ENCODE results near the gene UBQLN4.

DNA sequence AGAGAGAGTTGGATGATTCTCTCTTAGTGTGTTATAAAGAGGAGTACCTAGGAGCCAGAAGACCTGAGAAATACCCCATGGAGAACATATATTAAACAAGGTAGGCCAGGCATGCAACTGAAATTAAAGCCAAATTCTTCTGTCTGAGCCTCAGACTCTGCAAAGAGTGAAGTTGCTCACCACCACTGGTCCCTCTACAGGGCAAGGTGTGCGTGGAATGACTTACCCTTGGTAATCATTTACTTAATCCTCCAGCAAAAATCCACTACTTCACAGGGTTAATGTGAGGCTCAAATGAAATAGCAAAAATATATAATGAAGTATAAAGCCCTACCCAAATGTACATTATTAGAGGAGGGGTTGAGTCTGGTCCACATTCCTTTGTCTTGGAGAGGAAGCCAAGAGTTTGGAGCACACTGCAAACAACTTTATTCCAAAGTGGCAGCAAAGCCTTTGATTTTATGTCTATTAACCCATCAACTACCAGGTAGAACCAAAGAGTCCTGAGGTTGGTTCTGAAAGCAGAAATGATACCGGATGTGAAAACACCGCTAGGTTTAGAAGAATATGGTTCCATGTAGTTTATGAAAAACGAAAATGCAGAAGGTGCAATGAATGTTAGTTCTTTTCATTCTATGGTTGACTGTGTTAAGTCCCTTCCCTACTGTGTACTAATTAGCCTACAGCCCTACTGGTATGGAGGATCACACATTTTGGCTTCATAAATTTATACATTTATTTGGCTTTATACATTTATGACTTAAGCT lies 41.4 kb downstream of the UBQLN4 start:
- TF ChIP-seq LEF1 (IDR thresholded peaks at IDR 0.05; ENCODE audit: borderline replicate concordance) (no peak), FOXM1 (IDR thresholded peaks at IDR 0.05; ENCODE audit: borderline replicate concordance) (no peak), SP1 (IDR thresholded peaks at IDR 0.05) (no peak), ARNT (IDR thresholded peaks at IDR 0.05) (no peak), HDGF (IDR thresholded peaks at IDR 0.05; ENCODE audit: borderline replicate concordance) (no peak), TARDBP (IDR thresholded peaks at IDR 0.05) (no peak), L3MBTL2 (conservative IDR thresholded peaks at IDR 0.05) (no peak), NFRKB (IDR thresholded peaks at IDR 0.05) (no peak), FOXA1 (IDR thresholded peaks at IDR 0.05) (no peak), BHLHE40 (IDR thresholded peaks at IDR 0.05; ENCODE audit: borderline replicate concordance) (no peak)
